ENCODE data around the gene PPP1R1C.

Gene PPP1R1C

DNA sequence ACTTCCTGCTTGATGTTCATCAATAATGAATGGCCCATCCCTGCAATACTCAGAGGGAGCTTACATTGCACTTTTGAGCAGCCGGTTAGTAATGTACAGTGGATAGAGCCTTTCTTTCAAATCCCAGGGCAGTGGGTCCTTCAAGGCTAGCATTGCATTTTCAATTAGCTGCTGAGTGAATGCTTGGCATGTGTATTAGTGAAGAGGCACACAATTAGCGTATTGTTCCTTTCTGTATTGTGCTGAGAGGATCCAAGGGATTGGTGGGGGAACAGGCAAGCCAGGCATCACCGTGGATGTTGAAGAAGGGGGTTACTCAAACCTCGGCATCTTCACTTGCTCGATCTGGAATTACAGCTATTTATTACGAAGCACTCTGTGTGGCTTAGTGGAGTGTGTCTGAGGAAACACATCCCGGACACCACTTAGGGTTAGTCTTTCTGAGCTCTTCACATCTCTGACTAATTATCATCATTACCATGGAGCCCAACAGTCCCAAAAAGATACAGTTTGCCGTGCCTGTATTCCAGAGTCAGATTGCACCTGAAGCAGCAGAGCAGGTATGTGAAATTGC lies at the start of gene PPP1R1C:
PPP1R1C (plus strand) TSS at position 222 of the 574 bp plus-strand sequence; CDS start at position 480, 258 bp downstream.
- CTCF ChIA-PET, result interaction anchor here (0.6 kb wide), 1 partner anchor 10 kb away, joined by 8 read pairs; no protein-coding TSS in a partner anchor
- TF ChIP-seq FOXK2 (IDR thresholded peaks at IDR 0.05), result no peak
- TF ChIP-seq FOXA1 (IDR thresholded peaks at IDR 0.05), result no peak
- TF ChIP-seq NFRKB (IDR thresholded peaks at IDR 0.05), result no peak
- no peak for TF ChIP-seq PKNOX1 (IDR thresholded peaks at IDR 0.05)
- TF ChIP-seq ELF4 (IDR thresholded peaks at IDR 0.05), result no peak
- TF ChIP-seq CTBP1 (IDR thresholded peaks at IDR 0.05; ENCODE audit: borderline replicate concordance), result no peak
- no peak for TF ChIP-seq LEF1 (IDR thresholded peaks at IDR 0.05; ENCODE audit: borderline replicate concordance)
- no peak for TF ChIP-seq TARDBP (IDR thresholded peaks at IDR 0.05)
- no peak for TF ChIP-seq ARNT (IDR thresholded peaks at IDR 0.05)
- no peak for TF ChIP-seq SP1 (IDR thresholded peaks at IDR 0.05)
- no peak for TF ChIP-seq ZNF384 (IDR thresholded peaks at IDR 0.05)
- TF ChIP-seq BHLHE40 (IDR thresholded peaks at IDR 0.05; ENCODE audit: borderline replicate concordance), result no peak
- DNase-seq (ENCODE audit: extremely low spot score), result no peak
- POLR2A ChIA-PET, result no interaction called here

GRCh38 chr2:181937473-181937872 lies 48.2 kb upstream of the PPP1R1C start:
- POLR2A ChIA-PET, result no interaction called here
- CTCF ChIA-PET, result interaction anchor here (0.5 to 0.6 kb wide), 2 partner anchors 13 to 197 kb away, joined by 3 to 4 read pairs; no protein-coding TSS in a partner anchor
- no peak for DNase-seq (ENCODE audit: extremely low spot score)
- TF ChIP-seq SP1 (IDR thresholded peaks at IDR 0.05) (no peak), NFRKB (IDR thresholded peaks at IDR 0.05) (no peak), FOXK2 (IDR thresholded peaks at IDR 0.05) (no peak), ELF4 (IDR thresholded peaks at IDR 0.05) (no peak), FOXM1 (IDR thresholded peaks at IDR 0.05; ENCODE audit: borderline replicate concordance) (no peak), PKNOX1 (IDR thresholded peaks at IDR 0.05) (no peak), ZNF384 (IDR thresholded peaks at IDR 0.05) (no peak), ARNT (IDR thresholded peaks at IDR 0.05) (no peak)

- DNase-seq (ENCODE audit: extremely low spot score), result no peak
- ChIA-PET POLR2A (no interaction called here), CTCF (no interaction called here)
- no peak for TF ChIP-seq FOXM1 (IDR thresholded peaks at IDR 0.05; ENCODE audit: borderline replicate concordance)
- TF ChIP-seq HDGF (IDR thresholded peaks at IDR 0.05; ENCODE audit: borderline replicate concordance), result no peak
- TF ChIP-seq BHLHE40 (IDR thresholded peaks at IDR 0.05; ENCODE audit: borderline replicate concordance), result no peak
- no peak for TF ChIP-seq SP1 (IDR thresholded peaks at IDR 0.05)
- TF ChIP-seq ZNF384 (IDR thresholded peaks at IDR 0.05), result no peak
- no peak for TF ChIP-seq ARNT (IDR thresholded peaks at IDR 0.05)
- TF ChIP-seq LEF1 (IDR thresholded peaks at IDR 0.05; ENCODE audit: borderline replicate concordance), result no peak
- TF ChIP-seq PKNOX1 (IDR thresholded peaks at IDR 0.05), result no peak
- no peak for TF ChIP-seq TARDBP (IDR thresholded peaks at IDR 0.05)
- TF ChIP-seq L3MBTL2 (conservative IDR thresholded peaks at IDR 0.05), result no peak
- TF ChIP-seq CTBP1 (IDR thresholded peaks at IDR 0.05; ENCODE audit: borderline replicate concordance), result no peak
- TF ChIP-seq NFRKB (IDR thresholded peaks at IDR 0.05), result no peak
- TF ChIP-seq FOXK2 (IDR thresholded peaks at IDR 0.05), result no peak
These were observed 42.1 kb upstream of the PPP1R1C start for GRCh38 chr2:181943411-181944124.

DNA sequence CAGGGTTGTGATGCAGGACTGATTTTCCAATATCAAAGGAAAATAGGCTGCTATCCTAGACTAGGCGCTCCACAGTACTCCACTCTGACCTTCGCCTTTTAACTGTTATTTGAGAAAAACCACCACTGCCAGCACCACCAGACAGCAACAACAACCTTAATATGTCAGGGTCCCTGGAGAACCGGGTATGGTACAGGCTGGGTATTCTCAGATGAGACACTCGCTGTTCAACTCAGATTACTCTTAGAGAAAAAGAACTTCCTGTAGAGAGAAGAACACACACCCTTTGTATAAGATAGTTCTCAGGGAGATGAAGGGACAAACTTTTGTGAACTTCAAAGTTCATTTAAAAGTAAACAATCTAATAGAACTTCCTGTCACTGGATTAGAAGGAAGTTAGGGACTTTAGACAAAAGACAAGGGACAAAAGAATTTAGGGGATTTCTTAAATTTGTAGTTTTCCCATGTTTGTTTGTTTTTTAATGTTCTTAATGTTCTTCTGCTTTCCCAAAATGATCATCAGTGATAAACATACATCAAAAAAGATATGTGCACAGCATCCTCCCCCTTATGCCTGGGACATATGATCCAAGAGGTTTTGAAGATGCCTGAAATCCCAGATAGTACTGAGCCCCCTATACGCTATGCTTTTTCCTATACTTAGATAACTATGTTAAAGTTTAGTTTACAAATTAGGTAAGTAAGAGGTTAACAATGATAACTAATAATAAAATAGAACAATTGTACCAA lies 41.3 kb upstream of the PPP1R1C start:
- TF ChIP-seq BHLHE40 (IDR thresholded peaks at IDR 0.05; ENCODE audit: borderline replicate concordance) (no peak), ELF4 (IDR thresholded peaks at IDR 0.05) (no peak), SUZ12 (IDR thresholded peaks at IDR 0.05) (no peak), ZNF384 (IDR thresholded peaks at IDR 0.05) (no peak), L3MBTL2 (conservative IDR thresholded peaks at IDR 0.05) (no peak), FOXA1 (IDR thresholded peaks at IDR 0.05) (no peak), CTBP1 (IDR thresholded peaks at IDR 0.05; ENCODE audit: borderline replicate concordance) (no peak), FOXM1 (IDR thresholded peaks at IDR 0.05; ENCODE audit: borderline replicate concordance) (no peak), LEF1 (IDR thresholded peaks at IDR 0.05; ENCODE audit: borderline replicate concordance) (no peak), NFRKB (IDR thresholded peaks at IDR 0.05) (no peak), TARDBP (IDR thresholded peaks at IDR 0.05) (no peak), ARNT (IDR thresholded peaks at IDR 0.05) (no peak), PKNOX1 (IDR thresholded peaks at IDR 0.05) (no peak), FOXK2 (IDR thresholded peaks at IDR 0.05) (no peak), HDGF (IDR thresholded peaks at IDR 0.05; ENCODE audit: borderline replicate concordance) (no peak), SP1 (IDR thresholded peaks at IDR 0.05) (no peak)
- POLR2A ChIA-PET, result no interaction called here
- DNase-seq (ENCODE audit: extremely low spot score), result no peak
- CTCF ChIA-PET, result no interaction called here

DNA sequence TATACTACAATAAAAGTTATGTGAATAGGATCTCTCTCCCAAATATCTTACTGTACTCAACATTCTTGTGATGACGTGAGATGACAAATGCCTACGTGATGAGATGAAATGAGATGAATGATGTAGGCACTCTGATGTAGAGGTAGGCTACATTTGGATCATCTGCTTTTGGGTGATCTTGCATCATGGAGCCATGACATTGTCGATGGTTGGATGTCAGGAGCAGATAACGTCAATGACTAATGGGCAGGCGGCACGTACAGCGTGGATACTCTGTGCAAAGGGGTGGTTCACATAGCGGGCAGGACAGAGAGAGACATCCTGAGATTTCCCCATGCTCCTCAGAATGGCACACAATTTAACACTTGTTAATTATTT lies 40.8 kb upstream of the PPP1R1C start:
- DNase-seq (ENCODE audit: extremely low spot score), result no peak
- ChIA-PET POLR2A (no interaction called here), CTCF (no interaction called here)
- no peak for TF ChIP-seq SP1 (IDR thresholded peaks at IDR 0.05)
- TF ChIP-seq HDGF (IDR thresholded peaks at IDR 0.05; ENCODE audit: borderline replicate concordance), result no peak
- TF ChIP-seq SUZ12 (IDR thresholded peaks at IDR 0.05), result no peak
- no peak for TF ChIP-seq FOXK2 (IDR thresholded peaks at IDR 0.05)
- TF ChIP-seq LEF1 (IDR thresholded peaks at IDR 0.05; ENCODE audit: borderline replicate concordance), result no peak
- TF ChIP-seq CTBP1 (IDR thresholded peaks at IDR 0.05; ENCODE audit: borderline replicate concordance), result no peak
- no peak for TF ChIP-seq ELF4 (IDR thresholded peaks at IDR 0.05)
- TF ChIP-seq L3MBTL2 (conservative IDR thresholded peaks at IDR 0.05), result no peak
- no peak for TF ChIP-seq ARNT (IDR thresholded peaks at IDR 0.05)
- TF ChIP-seq FOXM1 (IDR thresholded peaks at IDR 0.05; ENCODE audit: borderline replicate concordance), result no peak
- TF ChIP-seq FOXA1 (IDR thresholded peaks at IDR 0.05), result no peak
- TF ChIP-seq ZNF384 (IDR thresholded peaks at IDR 0.05), result no peak
- TF ChIP-seq PKNOX1 (IDR thresholded peaks at IDR 0.05), result no peak
- no peak for TF ChIP-seq BHLHE40 (IDR thresholded peaks at IDR 0.05; ENCODE audit: borderline replicate concordance)
- TF ChIP-seq TARDBP (IDR thresholded peaks at IDR 0.05), result no peak

Measured in HEK293T (cell line).